HepG2 (cell line): Measurements from ENCODE around the gene PIGL. TPM values are rescaled to one million over a fixed set of nuclear protein-coding genes. Genes with fewer than 3 reads are reported as not detected.

ENCODE experiments used
- ATF7-NPFF ChIP-seq: sonication (generic); formaldehyde crosslinking; IDR thresholded peaks from 2 replicates; pipeline ENCODE4 v1.8.1; 2023; ENCODE audit warnings: mild to moderate bottlenecking, low read depth, missing genetic modification reagents, moderate library complexity
- ELF1 ChIP-seq: sonication (generic); formaldehyde crosslinking; IDR thresholded peaks from 2 replicates; pipeline ENCODE4 v1.4.0; 2020; ENCODE audit warnings: missing genetic modification reagents
- IKZF4 ChIP-seq: sonication (generic); formaldehyde crosslinking; IDR thresholded peaks from 2 replicates; pipeline ENCODE4 v1.5.1; 2020; ENCODE audit warnings: borderline replicate concordance, mild to moderate bottlenecking, low read depth, missing genetic modification reagents; ENCODE audit errors: not compliant biosample characterization
- NFKBIZ ChIP-seq: IDR thresholded peaks from 2 replicates; pipeline ENCODE4 v1.6.1; 2018; ENCODE audit warnings: missing genetic modification reagents, missing compliant biosample characterization
- RFXANK ChIP-seq: IDR thresholded peaks from 2 replicates; pipeline ENCODE4 v1.6.1; 2016
- SAP130 ChIP-seq: IDR thresholded peaks from 2 replicates; pipeline ENCODE4 v1.6.1; 2016; ENCODE audit warnings: low read depth
- SIN3A ChIP-seq: IDR thresholded peaks from 2 replicates; pipeline ENCODE4 v1.6.1; 2011; ENCODE audit warnings: low read depth, mild to moderate bottlenecking, control low read depth, low read length, borderline replicate concordance
- TEAD2 ChIP-seq: sonication (generic); formaldehyde crosslinking; IDR thresholded peaks from 2 replicates; pipeline ENCODE4 v1.9.0; 2021; ENCODE audit warnings: missing genetic modification reagents
- ZC3H13 ChIP-seq: sonication (generic); formaldehyde crosslinking; IDR thresholded peaks from 2 replicates; pipeline ENCODE4 v1.8.1; 2023; ENCODE audit warnings: mild to moderate bottlenecking, missing genetic modification reagents, moderate library complexity
- ZNF33A ChIP-seq: sonication (generic); formaldehyde crosslinking; IDR thresholded peaks from 2 replicates; pipeline ENCODE4 v1.5.1; 2020; ENCODE audit warnings: missing genetic modification reagents, mild to moderate bottlenecking, moderate library complexity, borderline replicate concordance
- ZNF343 ChIP-seq: sonication (generic); formaldehyde crosslinking; IDR thresholded peaks from 2 replicates; pipeline ENCODE4 v1.4.0; 2020; ENCODE audit warnings: mild to moderate bottlenecking, missing genetic modification reagents
- ZNF430 ChIP-seq: sonication (generic); formaldehyde crosslinking; IDR thresholded peaks from 2 replicates; pipeline ENCODE4 v1.9.0; 2021; ENCODE audit warnings: mild to moderate bottlenecking, missing genetic modification reagents
- ZNF431 ChIP-seq: sonication (generic); formaldehyde crosslinking; IDR thresholded peaks from 2 replicates; pipeline ENCODE4 v1.9.0; 2022; ENCODE audit warnings: missing genetic modification reagents, low read depth, mild to moderate bottlenecking, borderline replicate concordance
- ZNF496 ChIP-seq: sonication (generic); formaldehyde crosslinking; IDR thresholded peaks from 2 replicates; pipeline ENCODE4 v1.8.1; 2023; ENCODE audit warnings: mild to moderate bottlenecking, moderate library complexity, missing genetic modification reagents; ENCODE audit not compliant: insufficient replicate concordance
- ZNF644 ChIP-seq: IDR thresholded peaks from 2 replicates; pipeline ENCODE4 v1.6.1; 2016; ENCODE audit warnings: low read depth
- ZNF660 ChIP-seq: sonication (generic); formaldehyde crosslinking; IDR thresholded peaks from 2 replicates; pipeline ENCODE4 v1.5.1; 2020; ENCODE audit warnings: mild to moderate bottlenecking, low read depth, missing genetic modification reagents, borderline replicate concordance
- ZNF749 ChIP-seq: sonication (generic); formaldehyde crosslinking; IDR thresholded peaks from 2 replicates; pipeline ENCODE4 v1.8.0; 2022; ENCODE audit warnings: mild to moderate bottlenecking, missing genetic modification reagents, moderate library complexity, borderline replicate concordance
- polyA plus RNA-seq, 8 experiments: library from polyadenylated mRNA; depleted of rRNA in 3 of 8; stranded (reverse) in 7 of 8; unstranded in 1 of 8; fragments of >200 nt; fragmentation: Illumina TruSeq in 4 of 8; extraction: Trizol in 4 of 8; gene quantifications; 2 replicates each; pipeline versions ENCODE4 v1.2.1 to v1.2.3, GENCODE V29; 2011 to 2016; ENCODE audit warnings: low read depth in 4 of 8, missing spikeins in 1 of 8, mixed read lengths in 1 of 8; ENCODE audit not compliant: insufficient read depth in 1 of 8
- total RNA-seq, 5 experiments: library from RNA; depleted of rRNA; stranded (reverse); fragments of >200 nt; fragmentation: Illumina TruSeq; extraction: Trizol; gene quantifications; 2 replicates each; pipeline ENCODE4 v1.2.3, GENCODE V29; 2016; ENCODE audit warnings: low read depth in 1 of 5
- TF ChIP-seq, protein P1 (sequence below): sonication (generic); formaldehyde crosslinking; IDR thresholded peaks from 2 replicates; pipeline ENCODE4 v1.4.0; 2020; ENCODE audit warnings: missing genetic modification reagents
- TF ChIP-seq, protein P2 (sequence below): sonication (generic); formaldehyde crosslinking; IDR thresholded peaks from 2 replicates; pipeline ENCODE4 v1.4.0; 2020; ENCODE audit warnings: mild to moderate bottlenecking, missing genetic modification reagents
- TF ChIP-seq, protein P3 (sequence below), 2 experiments: sonication (generic) in 1 of 2; formaldehyde crosslinking in 1 of 2; IDR thresholded peaks; 2 replicates each; pipeline versions ENCODE4 v1.5.1 to v1.6.1; 2011 to 2020; ENCODE audit warnings: borderline replicate concordance in 1 of 2, low read depth in 1 of 2, low read length in 1 of 2, mild to moderate bottlenecking in 1 of 2, missing genetic modification reagents in 1 of 2, moderate library complexity in 1 of 2
- TF ChIP-seq, protein P4 (sequence below): sonication (generic); formaldehyde crosslinking; IDR thresholded peaks from 2 replicates; pipeline ENCODE4 v1.4.0; 2020; ENCODE audit warnings: missing genetic modification reagents, borderline replicate concordance

Gene PIGL
- total and polyA plus RNA-seq, 2 of the 13 experiments (the other 11 are each of a cell fraction or from before 2014, with no cell fraction given), result 28.5 to 63.8 TPM

DNA sequence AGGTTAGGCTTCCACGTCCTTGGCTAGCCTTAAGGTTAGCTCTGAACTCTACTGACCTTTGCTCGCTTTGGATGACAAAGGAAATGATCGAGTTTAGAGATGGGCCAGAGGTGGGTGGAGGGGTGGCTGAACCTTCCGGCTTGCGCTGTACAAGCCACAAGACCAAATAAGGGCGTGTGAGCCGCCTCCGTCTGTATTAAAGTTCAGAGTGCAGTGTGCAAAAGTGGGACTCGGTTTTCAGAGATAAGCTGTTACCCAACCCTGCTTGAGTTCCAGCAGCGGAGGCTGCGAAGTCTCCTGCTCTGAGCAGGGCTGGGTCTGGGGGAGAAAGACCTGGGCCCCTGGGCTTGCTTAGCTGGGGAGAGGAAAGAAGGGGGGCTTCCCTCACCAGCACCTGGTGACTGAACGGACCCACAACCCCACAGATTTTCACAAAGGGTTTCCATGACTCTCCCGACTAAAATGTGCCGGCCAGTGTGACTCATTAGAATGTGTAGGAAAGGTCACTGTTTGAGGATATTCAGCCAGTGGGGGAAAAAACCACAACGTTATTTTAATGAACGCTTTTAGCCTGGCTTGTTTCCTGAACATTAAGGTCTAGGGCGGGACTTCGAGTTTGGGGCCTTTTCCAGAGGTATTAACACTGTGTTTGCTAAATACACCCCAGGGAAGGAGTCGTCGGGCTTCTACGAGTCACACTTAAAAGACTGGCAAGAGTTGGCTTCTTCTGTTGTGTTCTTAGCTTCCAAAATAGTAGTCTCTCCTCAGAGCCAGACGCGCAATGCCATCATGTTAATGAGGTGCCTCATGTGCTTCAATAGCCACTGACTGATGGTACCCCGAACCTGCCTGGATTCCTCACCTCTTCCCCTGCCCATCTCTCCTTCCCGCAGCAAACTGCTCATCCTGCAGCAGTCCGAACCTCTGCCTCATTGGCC is 69.3 kb downstream of the PIGL start (continued):
- TF ChIP-seq, protein P1, sequence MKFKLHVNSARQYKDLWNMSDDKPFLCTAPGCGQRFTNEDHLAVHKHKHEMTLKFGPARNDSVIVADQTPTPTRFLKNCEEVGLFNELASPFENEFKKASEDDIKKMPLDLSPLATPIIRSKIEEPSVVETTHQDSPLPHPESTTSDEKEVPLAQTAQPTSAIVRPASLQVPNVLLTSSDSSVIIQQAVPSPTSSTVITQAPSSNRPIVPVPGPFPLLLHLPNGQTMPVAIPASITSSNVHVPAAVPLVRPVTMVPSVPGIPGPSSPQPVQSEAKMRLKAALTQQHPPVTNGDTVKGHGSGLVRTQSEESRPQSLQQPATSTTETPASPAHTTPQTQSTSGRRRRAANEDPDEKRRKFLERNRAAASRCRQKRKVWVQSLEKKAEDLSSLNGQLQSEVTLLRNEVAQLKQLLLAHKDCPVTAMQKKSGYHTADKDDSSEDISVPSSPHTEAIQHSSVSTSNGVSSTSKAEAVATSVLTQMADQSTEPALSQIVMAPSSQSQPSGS, result peak; percentile 88
- no peak for TF ChIP-seq ZNF496 (CRISPR knock-in tag)
- TF ChIP-seq, protein P2, sequence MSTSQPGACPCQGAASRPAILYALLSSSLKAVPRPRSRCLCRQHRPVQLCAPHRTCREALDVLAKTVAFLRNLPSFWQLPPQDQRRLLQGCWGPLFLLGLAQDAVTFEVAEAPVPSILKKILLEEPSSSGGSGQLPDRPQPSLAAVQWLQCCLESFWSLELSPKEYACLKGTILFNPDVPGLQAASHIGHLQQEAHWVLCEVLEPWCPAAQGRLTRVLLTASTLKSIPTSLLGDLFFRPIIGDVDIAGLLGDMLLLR (CRISPR knock-in tag), result no peak
- TF ChIP-seq, protein P3, sequence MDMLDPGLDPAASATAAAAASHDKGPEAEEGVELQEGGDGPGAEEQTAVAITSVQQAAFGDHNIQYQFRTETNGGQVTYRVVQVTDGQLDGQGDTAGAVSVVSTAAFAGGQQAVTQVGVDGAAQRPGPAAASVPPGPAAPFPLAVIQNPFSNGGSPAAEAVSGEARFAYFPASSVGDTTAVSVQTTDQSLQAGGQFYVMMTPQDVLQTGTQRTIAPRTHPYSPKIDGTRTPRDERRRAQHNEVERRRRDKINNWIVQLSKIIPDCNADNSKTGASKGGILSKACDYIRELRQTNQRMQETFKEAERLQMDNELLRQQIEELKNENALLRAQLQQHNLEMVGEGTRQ (IDR thresholded peaks at IDR 0.05; ENCODE audit: low read depth, low read length), result no peak
- TF ChIP-seq, protein P3 (CRISPR knock-in tag; IDR thresholded peaks at IDR 0.05; ENCODE audit: borderline replicate concordance), result peak; percentile 96; the same call in 1 of the 2 replicates
- TF ChIP-seq ZC3H13, result peak; percentile 48; the same call in 1 of the 2 replicates
- peak; percentile 60 for TF ChIP-seq ELF1 (CRISPR knock-in tag)
- TF ChIP-seq, protein P4, sequence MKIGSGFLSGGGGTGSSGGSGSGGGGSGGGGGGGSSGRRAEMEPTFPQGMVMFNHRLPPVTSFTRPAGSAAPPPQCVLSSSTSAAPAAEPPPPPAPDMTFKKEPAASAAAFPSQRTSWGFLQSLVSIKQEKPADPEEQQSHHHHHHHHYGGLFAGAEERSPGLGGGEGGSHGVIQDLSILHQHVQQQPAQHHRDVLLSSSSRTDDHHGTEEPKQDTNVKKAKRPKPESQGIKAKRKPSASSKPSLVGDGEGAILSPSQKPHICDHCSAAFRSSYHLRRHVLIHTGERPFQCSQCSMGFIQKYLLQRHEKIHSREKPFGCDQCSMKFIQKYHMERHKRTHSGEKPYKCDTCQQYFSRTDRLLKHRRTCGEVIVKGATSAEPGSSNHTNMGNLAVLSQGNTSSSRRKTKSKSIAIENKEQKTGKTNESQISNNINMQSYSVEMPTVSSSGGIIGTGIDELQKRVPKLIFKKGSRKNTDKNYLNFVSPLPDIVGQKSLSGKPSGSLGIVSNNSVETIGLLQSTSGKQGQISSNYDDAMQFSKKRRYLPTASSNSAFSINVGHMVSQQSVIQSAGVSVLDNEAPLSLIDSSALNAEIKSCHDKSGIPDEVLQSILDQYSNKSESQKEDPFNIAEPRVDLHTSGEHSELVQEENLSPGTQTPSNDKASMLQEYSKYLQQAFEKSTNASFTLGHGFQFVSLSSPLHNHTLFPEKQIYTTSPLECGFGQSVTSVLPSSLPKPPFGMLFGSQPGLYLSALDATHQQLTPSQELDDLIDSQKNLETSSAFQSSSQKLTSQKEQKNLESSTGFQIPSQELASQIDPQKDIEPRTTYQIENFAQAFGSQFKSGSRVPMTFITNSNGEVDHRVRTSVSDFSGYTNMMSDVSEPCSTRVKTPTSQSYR, result peak; percentile 90
- TF ChIP-seq IKZF4, result no peak
- peak; percentile 33; the same call in 1 of the 2 replicates for TF ChIP-seq ZNF431 (CRISPR knock-in tag)
- TF ChIP-seq ZNF430 (CRISPR knock-in tag), result peak; percentile 77; the same call in 1 of the 2 replicates
- no peak for TF ChIP-seq ZNF343
- peak; percentile 48; the same call in 1 of the 2 replicates for TF ChIP-seq ATF7-NPFF (CRISPR knock-in tag)
- TF ChIP-seq ZNF644 (CRISPR knock-in tag), result peak; percentile 77
- TF ChIP-seq TEAD2 (CRISPR knock-in tag), result no peak
- TF ChIP-seq SIN3A, result 0 out of 2 replicates have a peak, but pooled peaks have one; percentile 61
- TF ChIP-seq ZNF749 (CRISPR knock-in tag), result no peak
- TF ChIP-seq NFKBIZ (CRISPR knock-in tag), result no peak
- TF ChIP-seq SAP130 (CRISPR knock-in tag), result peak; percentile 91
- TF ChIP-seq ZNF660 (CRISPR knock-in tag), result no peak
- no peak; the same call in 1 of the 2 replicates for TF ChIP-seq ZNF33A (CRISPR knock-in tag)
- peak; percentile 61; the same call in 1 of the 2 replicates for TF ChIP-seq RFXANK (CRISPR knock-in tag)
